ENCODE results near the gene MED16.
"Not testable (repeated sequence)": the region's sequence is repeated elsewhere in the genome, so short reads cannot be mapped to it uniquely, and the experiment has no call there.

MED16 gene

GRCh38 chr19:850979-851335 is 42.0 kb downstream of the MED16 start:
- no peak for DNase-seq

GRCh38 chr19:850221-850978 is 42.6 kb downstream of the MED16 start:
- DNase-seq, result no peak

GRCh38 chr19:849195-849594 is 43.8 kb downstream of the MED16 start:
- not testable (repeated sequence) for DNase-seq

- no peak for DNase-seq
These were observed 44.5 kb downstream of the MED16 start for GRCh38 chr19:848386-848921.

GRCh38 chr19:845707-846521 is 47.1 kb downstream of the MED16 start:
- DNase-seq, result no peak

- no peak for DNase-seq
These were observed 48.4 kb downstream of the MED16 start for GRCh38 chr19:844546-844971.

- DNase-seq, result no peak
These were observed 49.0 kb downstream of the MED16 start for GRCh38 chr19:843836-844545.

- DNase-seq, result no peak
These were observed 49.7 kb downstream of the MED16 start for GRCh38 chr19:843180-843835.

GRCh38 chr19:842802-843179 is 50.2 kb downstream of the MED16 start:
- not testable (repeated sequence) for DNase-seq

- no peak for DNase-seq
These were observed 52.3 kb downstream of the MED16 start, which contains the start of gene PRTN3 for GRCh38 chr19:840519-841206. TSS of gene PRTN3 (plus strand) at chr19:840999. CDS start at chr19:841009, 10 bp downstream.

GRCh38 chr19:835210-835810 is 57.7 kb downstream of the MED16 start:
- no peak for DNase-seq

GRCh38 chr19:834216-834615 is 58.8 kb downstream of the MED16 start:
- no peak for DNase-seq

GRCh38 chr19:831407-832369 is 61.3 kb downstream of the MED16 start:
- DNase-seq, result no peak

GRCh38 chr19:829129-829758 is 63.7 kb downstream of the MED16 start:
- DNase-seq, result no peak

GRCh38 chr19:827710-828321 is 65.2 kb downstream of the MED16 start, which contains the start of gene AZU1:
TSS of gene AZU1 (plus strand) at chr19:827837. CDS start at chr19:827847, 10 bp downstream.
- no peak for DNase-seq

GRCh38 chr19:827314-827709 is 65.7 kb downstream of the MED16 start:
- no peak for DNase-seq

GRCh38 chr19:825897-826644 is 66.9 kb downstream of the MED16 start:
- no peak for DNase-seq

- DNase-seq, result no peak
These were observed 68.1 kb downstream of the MED16 start for GRCh38 chr19:824885-825284.

Data from activated CD8-positive, alpha-beta memory T cell treated with anti-CD3 and anti-CD28 coated beads, Interleukin-2, amount 50 U/mL, for 4 hours (primary cell).